Ishikawa (cell line): ENCODE data around the gene CFAP91.

Source experiments
- CEBPB ChIP-seq: IDR thresholded peaks from 2 replicates; pipeline ENCODE4 v1.6.1; 2012
- CREB1 ChIP-seq: IDR thresholded peaks from 2 replicates; pipeline ENCODE4 v1.6.1; 2012; ENCODE audit warnings: low read depth
- EGR1 ChIP-seq: IDR thresholded peaks from 2 replicates; pipeline ENCODE4 v1.6.1; 2012
- EP300 ChIP-seq: IDR thresholded peaks from 2 replicates; pipeline ENCODE4 v1.6.1; 2012; ENCODE audit warnings: borderline replicate concordance
- FOXM1 ChIP-seq: IDR thresholded peaks from 2 replicates; pipeline ENCODE4 v1.6.1; 2012; ENCODE audit warnings: low read depth, borderline replicate concordance
- MAX ChIP-seq: IDR thresholded peaks from 2 replicates; pipeline ENCODE4 v1.6.1; 2012
- NFIC ChIP-seq: IDR thresholded peaks from 2 replicates; pipeline ENCODE4 v1.6.1; 2012
- RAD21 ChIP-seq: IDR thresholded peaks from 2 replicates; pipeline ENCODE4 v1.6.1; 2012; ENCODE audit warnings: low read depth
- TAF1 ChIP-seq: IDR thresholded peaks from 2 replicates; pipeline ENCODE4 v1.6.1; 2012; ENCODE audit warnings: low read depth, mild to moderate bottlenecking
- TCF12 ChIP-seq: IDR thresholded peaks from 2 replicates; pipeline ENCODE4 v1.6.1; 2012; ENCODE audit warnings: low read depth
- TEAD4 ChIP-seq: IDR thresholded peaks from 2 replicates; pipeline ENCODE4 v1.6.1; 2012
- USF1 ChIP-seq: IDR thresholded peaks from 2 replicates; pipeline ENCODE4 v1.6.1; 2012
- YY1 ChIP-seq: IDR thresholded peaks from 2 replicates; pipeline ENCODE4 v1.6.1; 2012; ENCODE audit warnings: low read depth
- ZBTB7A ChIP-seq: IDR thresholded peaks from 2 replicates; pipeline ENCODE4 v1.6.1; 2012; ENCODE audit warnings: low read depth
- TF ChIP-seq, protein P1 (sequence below): IDR thresholded peaks from 2 replicates; pipeline ENCODE4 v1.6.1; 2012; ENCODE audit warnings: low read depth, mild to moderate bottlenecking

The CFAP91 gene

GRCh38 chr3:119702530-119703527 is at the start of gene CFAP91:
TSS of gene CFAP91 (plus strand) at chr3:119703022. CDS start at chr3:119703099, 77 bp downstream.
- TF ChIP-seq MAX (peak; percentile 86), CEBPB (no peak)

- no peak for TF ChIP-seq TAF1
- TF ChIP-seq CREB1, result no peak
- TF ChIP-seq TEAD4, result no peak
- no peak for TF ChIP-seq NFIC
- no peak for TF ChIP-seq YY1
- TF ChIP-seq FOXM1, result no peak
- TF ChIP-seq USF1, result no peak
- TF ChIP-seq CEBPB, result no peak
- TF ChIP-seq MAX, result no peak
- TF ChIP-seq, protein P1, sequence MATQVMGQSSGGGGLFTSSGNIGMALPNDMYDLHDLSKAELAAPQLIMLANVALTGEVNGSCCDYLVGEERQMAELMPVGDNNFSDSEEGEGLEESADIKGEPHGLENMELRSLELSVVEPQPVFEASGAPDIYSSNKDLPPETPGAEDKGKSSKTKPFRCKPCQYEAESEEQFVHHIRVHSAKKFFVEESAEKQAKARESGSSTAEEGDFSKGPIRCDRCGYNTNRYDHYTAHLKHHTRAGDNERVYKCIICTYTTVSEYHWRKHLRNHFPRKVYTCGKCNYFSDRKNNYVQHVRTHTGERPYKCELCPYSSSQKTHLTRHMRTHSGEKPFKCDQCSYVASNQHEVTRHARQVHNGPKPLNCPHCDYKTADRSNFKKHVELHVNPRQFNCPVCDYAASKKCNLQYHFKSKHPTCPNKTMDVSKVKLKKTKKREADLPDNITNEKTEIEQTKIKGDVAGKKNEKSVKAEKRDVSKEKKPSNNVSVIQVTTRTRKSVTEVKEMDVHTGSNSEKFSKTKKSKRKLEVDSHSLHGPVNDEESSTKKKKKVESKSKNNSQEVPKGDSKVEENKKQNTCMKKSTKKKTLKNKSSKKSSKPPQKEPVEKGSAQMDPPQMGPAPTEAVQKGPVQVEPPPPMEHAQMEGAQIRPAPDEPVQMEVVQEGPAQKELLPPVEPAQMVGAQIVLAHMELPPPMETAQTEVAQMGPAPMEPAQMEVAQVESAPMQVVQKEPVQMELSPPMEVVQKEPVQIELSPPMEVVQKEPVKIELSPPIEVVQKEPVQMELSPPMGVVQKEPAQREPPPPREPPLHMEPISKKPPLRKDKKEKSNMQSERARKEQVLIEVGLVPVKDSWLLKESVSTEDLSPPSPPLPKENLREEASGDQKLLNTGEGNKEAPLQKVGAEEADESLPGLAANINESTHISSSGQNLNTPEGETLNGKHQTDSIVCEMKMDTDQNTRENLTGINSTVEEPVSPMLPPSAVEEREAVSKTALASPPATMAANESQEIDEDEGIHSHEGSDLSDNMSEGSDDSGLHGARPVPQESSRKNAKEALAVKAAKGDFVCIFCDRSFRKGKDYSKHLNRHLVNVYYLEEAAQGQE, result no peak
- TF ChIP-seq EGR1, result no peak
- no peak for TF ChIP-seq RAD21
- TF ChIP-seq ZBTB7A, result no peak
- TF ChIP-seq TCF12, result no peak
- TF ChIP-seq EP300, result no peak
Measured at GRCh38 chr3:119653876-119654275, 48.9 kb upstream of the CFAP91 start.

DNA sequence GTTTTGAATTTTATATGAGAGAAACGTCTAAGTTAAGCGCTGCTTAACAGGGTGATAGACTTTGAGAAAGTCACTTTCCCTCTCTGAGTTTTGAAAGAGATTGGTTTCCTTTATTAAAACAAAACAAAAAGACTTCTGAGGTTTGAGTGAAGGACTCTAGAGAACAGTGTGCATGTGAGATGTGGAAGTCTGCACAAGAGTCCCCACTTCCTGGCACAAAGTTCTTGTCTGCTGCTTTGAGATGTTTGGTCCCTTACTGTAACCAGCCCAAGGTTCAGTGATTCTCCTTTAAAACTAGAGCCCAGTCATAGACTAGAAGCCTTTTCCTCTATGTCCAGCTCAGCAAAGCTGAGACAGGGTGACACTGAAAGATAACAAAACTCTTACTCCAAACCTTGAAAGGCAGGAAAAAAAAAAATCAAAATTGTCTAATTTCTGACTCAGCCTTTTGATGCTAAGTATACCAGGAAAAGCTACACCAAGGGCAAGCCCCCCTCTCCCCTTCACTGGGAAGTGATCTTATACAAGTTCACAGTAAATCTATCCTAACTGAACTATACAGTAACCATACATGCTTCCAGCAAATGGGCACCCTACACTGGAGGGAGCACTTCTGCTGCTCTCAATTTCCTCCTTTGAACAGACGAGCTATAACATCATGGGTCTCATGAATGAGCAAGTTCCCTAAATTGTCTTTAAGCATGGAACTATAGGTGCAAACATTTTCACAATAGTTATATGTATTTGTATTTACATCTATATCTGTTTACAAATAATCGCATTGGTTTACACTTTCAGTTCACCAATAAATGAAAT is 44.7 kb upstream of the CFAP91 start:
- no peak for TF ChIP-seq TEAD4
- no peak for TF ChIP-seq NFIC
- TF ChIP-seq CEBPB, result no peak
- no peak for TF ChIP-seq CREB1
- TF ChIP-seq EP300, result no peak
- no peak for TF ChIP-seq RAD21
- TF ChIP-seq YY1, result no peak
- no peak for TF ChIP-seq TAF1
- TF ChIP-seq MAX, result no peak
- no peak for TF ChIP-seq FOXM1
- TF ChIP-seq TCF12, result no peak
- no peak for TF ChIP-seq EGR1
- TF ChIP-seq ZBTB7A, result no peak

DNA sequence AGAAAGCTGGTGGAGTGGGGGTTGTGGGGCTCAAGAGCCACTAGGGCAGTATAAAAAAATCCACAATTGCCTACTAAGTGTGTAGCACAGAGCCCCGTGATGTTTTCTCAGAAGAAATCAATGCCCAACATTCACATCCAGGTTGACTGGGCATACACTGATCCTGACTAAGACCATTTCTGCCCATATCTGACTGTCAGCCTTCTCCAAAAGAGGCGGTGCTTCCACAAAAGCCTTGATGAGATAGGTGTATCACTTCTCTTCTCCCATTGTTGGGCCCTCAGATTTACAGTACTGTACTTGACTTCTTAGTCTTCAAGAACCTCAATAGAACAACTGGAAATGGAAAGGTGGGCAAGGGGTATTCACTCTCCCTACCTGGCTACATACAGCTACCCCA is 43.8 kb upstream of the CFAP91 start:
- TF ChIP-seq ZBTB7A (no peak), YY1 (no peak), NFIC (no peak), RAD21 (no peak), USF1 (no peak), EP300 (no peak)

- no peak for TF ChIP-seq NFIC
- no peak for TF ChIP-seq TCF12
Measured at GRCh38 chr3:119659606-119660291, 43.1 kb upstream of the CFAP91 start.

DNA sequence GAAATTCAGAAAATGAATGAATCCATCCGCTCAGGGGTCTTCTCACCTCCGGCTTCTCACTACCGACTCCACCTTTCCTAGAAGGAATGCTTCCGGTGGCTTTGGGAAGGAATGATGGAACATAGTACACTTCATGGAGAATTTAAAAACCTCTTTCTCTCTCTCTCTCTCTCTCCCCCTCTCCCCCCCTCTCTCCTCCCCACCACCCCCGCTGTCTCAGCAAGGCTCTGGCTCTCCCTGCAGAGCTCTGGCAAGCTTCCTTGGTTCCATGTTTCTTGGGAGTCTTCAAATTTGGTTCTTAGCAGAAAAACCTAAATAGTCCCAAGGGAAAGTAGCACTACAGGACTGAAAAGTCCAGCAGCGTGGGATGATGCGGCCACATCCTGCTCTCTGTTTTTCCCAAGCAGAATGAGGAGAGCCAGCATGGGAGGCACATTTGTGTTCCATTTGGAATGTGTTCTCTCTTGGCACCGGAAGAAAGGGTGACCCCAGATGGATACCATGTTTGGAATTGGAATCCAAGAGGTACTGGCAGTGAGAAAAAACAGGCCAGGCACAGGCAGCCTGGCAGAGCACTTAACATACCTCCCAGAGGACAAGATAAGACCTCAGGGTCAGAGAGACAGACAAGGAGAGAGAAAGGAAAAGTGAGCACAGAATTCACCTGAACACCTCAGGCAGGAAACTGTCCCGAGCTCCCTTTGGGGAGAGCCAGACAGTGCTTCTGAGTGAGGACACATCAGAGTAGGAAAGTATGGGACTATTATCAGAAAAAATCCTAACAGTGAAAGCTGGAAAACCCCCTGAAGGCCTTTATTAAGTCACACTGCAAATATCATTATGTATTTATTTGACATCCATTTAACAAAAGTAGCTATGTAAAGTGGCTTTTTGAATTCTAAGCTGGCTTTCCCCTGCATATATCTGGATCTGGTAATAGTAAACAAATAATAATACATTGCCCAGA is 42.1 kb upstream of the CFAP91 start, which contains the start of gene POPDC2:
TSS of gene POPDC2 (minus strand) at position 116 of the 967 bp plus-strand sequence. CDS start 166 bp downstream, outside the sequence.
- no peak for TF ChIP-seq TEAD4
- TF ChIP-seq RAD21, result no peak
- no peak for TF ChIP-seq USF1
- TF ChIP-seq EGR1, result no peak
- no peak for TF ChIP-seq TAF1
- no peak for TF ChIP-seq TCF12
- no peak for TF ChIP-seq CEBPB
- no peak for TF ChIP-seq YY1
- TF ChIP-seq FOXM1, result no peak
- TF ChIP-seq, protein P1, result no peak
- TF ChIP-seq CREB1, result no peak
- no peak for TF ChIP-seq ZBTB7A
- no peak for TF ChIP-seq NFIC
- TF ChIP-seq MAX, result no peak
- TF ChIP-seq EP300, result no peak
